HL-60 (cell line): ENCODE data around the gene ANAPC4.

Experiments used
- POLR2AphosphoS5 ChIP-seq: IDR thresholded peaks from 2 replicates; pipeline ENCODE4 v1.6.1; 2012; ENCODE audit warnings: low read depth
- TF ChIP-seq, protein P1 (sequence below): IDR thresholded peaks from one replicate; pipeline ENCODE4 v1.5.1; 2011; ENCODE audit warnings: low read length, control low read depth, inconsistent platforms; ENCODE audit not compliant: insufficient read depth

DNA sequence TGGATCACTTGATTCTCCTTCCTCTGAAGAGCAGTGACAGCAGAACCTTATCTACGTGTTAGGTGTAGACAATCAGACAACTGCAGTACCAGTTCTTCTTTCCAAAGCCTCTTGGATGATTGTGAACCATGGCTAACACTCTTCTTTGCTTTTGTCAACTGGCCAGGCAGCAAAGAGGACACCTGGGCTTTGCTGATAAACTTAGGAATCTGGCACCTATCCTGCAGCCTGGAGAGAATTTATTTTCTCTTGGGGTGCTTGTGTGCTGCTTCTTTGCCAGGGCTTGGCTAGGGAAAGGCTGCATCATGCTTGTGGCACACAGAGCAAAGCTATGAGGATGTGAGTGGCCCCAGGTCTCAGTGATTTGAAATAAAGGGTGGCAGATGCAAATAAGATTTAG is 77.4 kb downstream of the ANAPC4 start:
- TF ChIP-seq, protein P1, sequence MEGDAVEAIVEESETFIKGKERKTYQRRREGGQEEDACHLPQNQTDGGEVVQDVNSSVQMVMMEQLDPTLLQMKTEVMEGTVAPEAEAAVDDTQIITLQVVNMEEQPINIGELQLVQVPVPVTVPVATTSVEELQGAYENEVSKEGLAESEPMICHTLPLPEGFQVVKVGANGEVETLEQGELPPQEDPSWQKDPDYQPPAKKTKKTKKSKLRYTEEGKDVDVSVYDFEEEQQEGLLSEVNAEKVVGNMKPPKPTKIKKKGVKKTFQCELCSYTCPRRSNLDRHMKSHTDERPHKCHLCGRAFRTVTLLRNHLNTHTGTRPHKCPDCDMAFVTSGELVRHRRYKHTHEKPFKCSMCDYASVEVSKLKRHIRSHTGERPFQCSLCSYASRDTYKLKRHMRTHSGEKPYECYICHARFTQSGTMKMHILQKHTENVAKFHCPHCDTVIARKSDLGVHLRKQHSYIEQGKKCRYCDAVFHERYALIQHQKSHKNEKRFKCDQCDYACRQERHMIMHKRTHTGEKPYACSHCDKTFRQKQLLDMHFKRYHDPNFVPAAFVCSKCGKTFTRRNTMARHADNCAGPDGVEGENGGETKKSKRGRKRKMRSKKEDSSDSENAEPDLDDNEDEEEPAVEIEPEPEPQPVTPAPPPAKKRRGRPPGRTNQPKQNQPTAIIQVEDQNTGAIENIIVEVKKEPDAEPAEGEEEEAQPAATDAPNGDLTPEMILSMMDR = no peak
- no peak for TF ChIP-seq POLR2AphosphoS5
